ENCODE measurements around the gene ABCC1. TPM values are rescaled to one million over a fixed set of nuclear protein-coding genes. Genes with fewer than 3 reads are reported as not detected.
"Not testable (repeated sequence)": the region's sequence is repeated elsewhere in the genome, so short reads cannot be mapped to it uniquely, and the experiment has no call there.

Gene ABCC1
- total RNA-seq, 1 donor from 2014 or later, result 21.8 TPM

DNA sequence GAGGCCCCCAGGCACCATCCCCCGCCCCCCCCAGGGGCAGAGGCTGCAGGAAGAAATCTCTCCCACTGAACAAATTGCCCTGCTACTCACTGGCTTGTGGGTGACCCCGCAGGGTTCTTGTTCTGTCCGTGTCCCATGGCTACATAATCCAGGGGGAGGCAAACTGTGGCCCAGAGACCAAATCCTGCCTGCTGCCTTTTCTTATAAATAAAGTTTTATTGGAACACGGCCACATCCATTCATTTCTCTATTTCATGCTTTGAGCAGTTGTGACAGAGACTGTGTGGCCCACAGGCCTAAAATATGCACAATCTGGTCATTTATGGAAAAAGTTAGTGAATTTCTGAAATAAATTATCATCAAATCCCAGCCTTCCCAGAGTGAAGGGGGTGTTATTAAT, 235.7 kb downstream of the ABCC1 start:
- Mint-ChIP-seq H3K4me1 (ENCODE audit: unreplicated experiment) (no peaks in the 10 kb centered on the region), H3K27ac (ENCODE audit: unreplicated experiment) (no peak overlapping the region), H3K27me3 (ENCODE audit: unreplicated experiment) (peaks cover 3% of the 10 kb centered on the region), H3K9me3 (ENCODE audit: unreplicated experiment) (no peaks in the 10 kb centered on the region), H3K36me3 (ENCODE audit: low read depth, unreplicated experiment) (no peaks in the 10 kb centered on the region), H3K4me3 (ENCODE audit: unreplicated experiment) (no peak overlapping the region)
- TF ChIP-seq, protein P1, sequence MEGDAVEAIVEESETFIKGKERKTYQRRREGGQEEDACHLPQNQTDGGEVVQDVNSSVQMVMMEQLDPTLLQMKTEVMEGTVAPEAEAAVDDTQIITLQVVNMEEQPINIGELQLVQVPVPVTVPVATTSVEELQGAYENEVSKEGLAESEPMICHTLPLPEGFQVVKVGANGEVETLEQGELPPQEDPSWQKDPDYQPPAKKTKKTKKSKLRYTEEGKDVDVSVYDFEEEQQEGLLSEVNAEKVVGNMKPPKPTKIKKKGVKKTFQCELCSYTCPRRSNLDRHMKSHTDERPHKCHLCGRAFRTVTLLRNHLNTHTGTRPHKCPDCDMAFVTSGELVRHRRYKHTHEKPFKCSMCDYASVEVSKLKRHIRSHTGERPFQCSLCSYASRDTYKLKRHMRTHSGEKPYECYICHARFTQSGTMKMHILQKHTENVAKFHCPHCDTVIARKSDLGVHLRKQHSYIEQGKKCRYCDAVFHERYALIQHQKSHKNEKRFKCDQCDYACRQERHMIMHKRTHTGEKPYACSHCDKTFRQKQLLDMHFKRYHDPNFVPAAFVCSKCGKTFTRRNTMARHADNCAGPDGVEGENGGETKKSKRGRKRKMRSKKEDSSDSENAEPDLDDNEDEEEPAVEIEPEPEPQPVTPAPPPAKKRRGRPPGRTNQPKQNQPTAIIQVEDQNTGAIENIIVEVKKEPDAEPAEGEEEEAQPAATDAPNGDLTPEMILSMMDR (IDR thresholded peaks at IDR 0.05; ENCODE audit: unreplicated experiment), result no peak
- DNase-seq (ENCODE audit: low spot score), result no peak

DNA sequence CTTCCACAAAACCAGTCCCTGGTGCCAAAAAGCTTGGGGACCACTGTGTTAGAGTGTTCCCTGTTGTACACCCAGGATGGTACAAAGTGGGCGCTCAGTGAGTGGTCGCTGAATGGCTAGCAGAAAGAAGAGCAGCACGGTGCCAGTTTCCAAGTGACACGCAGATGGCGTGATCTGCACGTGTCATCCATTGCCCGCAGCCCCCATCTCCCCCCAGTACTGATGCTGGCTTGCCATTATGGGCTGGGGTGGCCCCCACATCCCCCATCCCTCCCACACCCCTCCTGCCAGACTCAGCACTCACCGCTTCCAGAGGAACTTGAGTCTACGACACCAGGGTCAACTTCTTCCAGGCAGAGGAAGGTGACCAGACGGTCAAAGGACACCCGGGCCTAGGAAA, 237.4 kb downstream of the ABCC1 start:
- no peak for DNase-seq (ENCODE audit: low spot score)
- Mint-ChIP-seq H3K9me3 (ENCODE audit: unreplicated experiment) (no peaks in the 10 kb centered on the region), H3K36me3 (ENCODE audit: low read depth, unreplicated experiment) (no peaks in the 10 kb centered on the region), H3K27ac (ENCODE audit: unreplicated experiment) (no peak overlapping the region), H3K4me1 (ENCODE audit: unreplicated experiment) (peaks cover 2% of the 10 kb centered on the region), H3K27me3 (ENCODE audit: unreplicated experiment) (peaks cover 3% of the 10 kb centered on the region), H3K4me3 (ENCODE audit: unreplicated experiment) (no peak overlapping the region)
- TF ChIP-seq, protein P1 (IDR thresholded peaks at IDR 0.05; ENCODE audit: unreplicated experiment), result no peak

DNA sequence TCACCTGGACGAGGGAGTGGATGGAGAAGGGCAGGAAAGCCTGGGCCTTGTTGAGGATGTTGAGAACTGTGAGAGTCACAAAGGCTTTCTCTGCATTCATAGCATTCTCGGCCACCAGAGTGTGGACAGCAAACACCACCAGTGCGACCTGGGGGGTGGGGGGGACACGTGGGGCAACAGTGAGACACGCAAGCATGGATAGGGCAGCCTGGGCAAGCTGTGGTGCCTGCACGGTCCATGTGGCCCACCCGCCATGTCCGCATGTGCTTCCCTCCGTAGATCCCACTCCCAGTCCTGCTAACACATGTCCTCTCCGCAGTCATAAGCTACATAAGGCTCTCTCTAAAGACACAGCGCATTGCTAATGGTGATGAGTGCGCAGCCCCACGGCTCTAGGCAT, 239.4 kb downstream of the ABCC1 start:
- Mint-ChIP-seq H3K9me3 (ENCODE audit: unreplicated experiment) (no peaks in the 10 kb centered on the region), H3K27me3 (ENCODE audit: unreplicated experiment) (no peaks in the 10 kb centered on the region), H3K4me1 (ENCODE audit: unreplicated experiment) (peaks cover 13% of the 10 kb centered on the region), H3K27ac (ENCODE audit: unreplicated experiment) (no peak overlapping the region), H3K4me3 (ENCODE audit: unreplicated experiment) (no peak overlapping the region), H3K36me3 (ENCODE audit: low read depth, unreplicated experiment) (no peaks in the 10 kb centered on the region)
- DNase-seq (ENCODE audit: low spot score), result no peak
- TF ChIP-seq, protein P1 (IDR thresholded peaks at IDR 0.05; ENCODE audit: unreplicated experiment), result no peak

DNA sequence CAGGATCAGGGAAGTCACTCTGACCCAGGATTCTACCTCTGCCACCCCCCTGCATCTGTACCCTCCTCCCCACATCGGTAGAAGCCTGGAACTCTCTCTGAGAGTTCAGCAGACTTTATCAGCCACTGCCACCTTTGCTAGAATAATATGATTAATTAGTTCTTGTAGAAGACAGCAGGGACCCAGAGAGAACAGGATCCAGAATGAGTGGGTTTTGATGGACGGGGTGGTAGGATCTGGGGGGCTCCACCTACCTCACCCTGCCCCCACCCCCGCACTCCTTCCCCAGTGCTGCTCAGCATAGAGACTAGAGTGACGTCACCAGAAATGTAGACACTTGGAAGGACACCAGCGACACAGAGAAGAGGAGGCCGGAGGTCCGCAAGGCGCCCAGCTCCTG, 240.4 kb downstream of the ABCC1 start:
- H3K4me3 Mint-ChIP-seq (ENCODE audit: unreplicated experiment), result no peak overlapping the region
- H3K4me1 Mint-ChIP-seq (ENCODE audit: unreplicated experiment), result peaks cover 13% of the 10 kb centered on the region
- H3K9me3 Mint-ChIP-seq (ENCODE audit: unreplicated experiment), result no peaks in the 10 kb centered on the region
- H3K27ac Mint-ChIP-seq (ENCODE audit: unreplicated experiment), result no peak overlapping the region
- no peaks in the 10 kb centered on the region for H3K27me3 Mint-ChIP-seq (ENCODE audit: unreplicated experiment)
- DNase-seq (ENCODE audit: low spot score), result no peak
- no peaks in the 10 kb centered on the region for H3K36me3 Mint-ChIP-seq (ENCODE audit: low read depth, unreplicated experiment)
- TF ChIP-seq, protein P1 (IDR thresholded peaks at IDR 0.05; ENCODE audit: unreplicated experiment), result no peak

DNA sequence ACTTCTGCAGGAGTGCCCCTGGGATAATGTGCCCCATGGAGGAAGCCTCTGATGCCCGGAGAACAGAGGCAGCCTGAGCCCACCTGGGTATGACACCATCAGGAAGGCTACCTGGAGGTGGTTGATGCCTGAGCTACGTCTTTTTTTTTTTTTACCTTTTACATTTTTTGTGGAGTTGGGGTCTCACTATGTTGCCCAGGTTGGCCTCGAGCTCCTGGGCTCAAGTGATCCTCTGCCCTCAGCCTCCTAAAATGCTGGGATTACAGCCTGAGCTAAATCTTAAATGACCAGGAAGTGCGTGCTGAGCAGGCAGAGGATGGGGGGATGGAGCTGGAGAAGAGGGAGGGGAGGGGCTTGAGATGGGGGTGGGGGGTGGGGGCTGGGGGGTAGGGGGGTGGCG, 241.1 kb downstream of the ABCC1 start:
- DNase-seq (ENCODE audit: low spot score), result no peak
- no peak overlapping the region for H3K4me3 Mint-ChIP-seq (ENCODE audit: unreplicated experiment)
- H3K27ac Mint-ChIP-seq (ENCODE audit: unreplicated experiment), result no peak overlapping the region
- no peaks in the 10 kb centered on the region for H3K27me3 Mint-ChIP-seq (ENCODE audit: unreplicated experiment)
- TF ChIP-seq, protein P1 (IDR thresholded peaks at IDR 0.05; ENCODE audit: unreplicated experiment), result no peak
- peaks cover 13% of the 10 kb centered on the region for H3K4me1 Mint-ChIP-seq (ENCODE audit: unreplicated experiment)
- H3K36me3 Mint-ChIP-seq (ENCODE audit: low read depth, unreplicated experiment), result no peaks in the 10 kb centered on the region
- H3K9me3 Mint-ChIP-seq (ENCODE audit: unreplicated experiment), result no peaks in the 10 kb centered on the region

DNA sequence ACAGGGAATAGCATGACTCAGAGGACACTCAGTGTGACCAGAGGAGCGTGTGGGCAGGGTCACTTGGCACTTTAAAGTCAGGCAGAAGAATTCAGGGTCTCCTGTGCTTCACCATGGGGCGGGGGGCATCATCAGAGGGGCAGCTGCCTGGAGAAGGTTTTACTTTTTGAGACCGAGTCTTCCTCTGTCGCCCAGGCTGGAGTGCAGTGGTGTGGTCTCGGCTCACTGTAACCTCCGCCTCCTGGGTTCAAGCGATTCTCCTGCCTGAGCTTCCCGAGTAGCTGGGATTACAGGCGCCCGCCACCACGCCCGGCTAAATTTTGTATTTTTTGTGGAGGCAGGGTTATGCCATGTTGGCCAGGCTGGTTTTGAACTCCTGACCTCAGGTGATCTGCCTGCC, 241.6 kb downstream of the ABCC1 start:
- not testable (repeated sequence) for H3K27ac Mint-ChIP-seq (ENCODE audit: unreplicated experiment); H3K4me3 Mint-ChIP-seq (ENCODE audit: unreplicated experiment); H3K9me3 Mint-ChIP-seq (ENCODE audit: unreplicated experiment); H3K36me3 Mint-ChIP-seq (ENCODE audit: low read depth, unreplicated experiment); H3K27me3 Mint-ChIP-seq (ENCODE audit: unreplicated experiment); DNase-seq (ENCODE audit: low spot score)
- H3K4me1 Mint-ChIP-seq (ENCODE audit: unreplicated experiment), result peaks cover 13% of the 10 kb centered on the region

All from endothelial cell (in vitro differentiated cells).